Cardiac septum (tissue), 1 donor: Measurements from ENCODE around the gene SMYD5. TPM values are rescaled to one million over a fixed set of nuclear protein-coding genes. Genes with fewer than 3 reads are reported as not detected.
"Not testable (repeated sequence)": the region's sequence is repeated elsewhere in the genome, so short reads cannot be mapped to it uniquely, and the experiment has no call there.

Experiments used
- DNase-seq: peaks from one replicate; pipeline ENCODE4 v3.0.0-alpha.2; 2020; ENCODE audit warnings: low spot score
- intact Hi-C: fragments of 100-400 bp; cut with DNase I; formaldehyde crosslinking; loops from one replicate; pipeline ENCODE4 v1.14.0; 2022
- total RNA-seq: library from RNA; stranded (reverse); fragmentation: NEBNext Ultra II Directional; extraction: Animal tissue kit (Norgen Biotek cat#: 25700); gene quantifications from one replicate; pipeline ENCODE4 v1.2.1, GENCODE V29; 2021
- donor health status: DM: no; HTN: no; CAD: no.

Gene SMYD5
- total RNA-seq, 1 donor from 2014 or later: 24.7 TPM

GRCh38 chr2:73255007-73255644 is 41.1 kb downstream of the SMYD5 start:
- intact Hi-C loops: no loop called here
- no peak for DNase-seq

DNA sequence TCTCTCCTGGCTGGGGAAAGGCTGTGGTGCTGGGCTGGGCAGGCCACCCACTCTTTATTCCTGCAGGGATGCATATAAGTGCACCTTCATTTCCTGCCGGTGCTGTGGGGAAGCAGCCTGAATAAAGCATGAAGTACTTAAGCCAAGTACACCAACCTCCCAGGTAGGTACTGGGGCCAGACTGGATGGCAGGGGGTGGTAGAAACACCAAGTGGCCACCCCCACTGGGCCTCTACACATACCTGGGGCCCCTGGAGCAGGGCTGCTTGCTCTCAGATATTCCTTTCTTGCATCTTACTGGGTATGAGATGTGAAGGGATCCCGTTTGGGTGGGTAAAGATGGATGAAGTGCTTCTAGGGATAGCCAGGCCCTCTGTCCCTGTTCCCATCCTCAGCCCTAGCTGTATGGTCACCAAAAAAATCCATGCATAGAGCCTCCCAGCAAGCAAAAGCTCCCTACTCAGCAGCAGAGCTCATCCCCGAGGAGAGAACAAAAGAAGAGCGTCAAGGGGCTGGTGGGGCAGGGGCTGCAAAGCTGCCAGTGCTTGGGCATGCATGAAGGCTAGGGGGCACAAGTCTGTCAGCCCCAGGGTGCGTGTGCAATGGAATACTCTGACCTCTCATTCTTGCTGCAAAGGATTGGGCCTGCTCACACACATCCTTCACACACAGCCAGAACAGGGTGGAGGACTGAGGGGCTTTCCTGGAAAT is 42.0 kb downstream of the SMYD5 start:
- intact Hi-C loops: no loop called here
- no peak for DNase-seq

GRCh38 chr2:73256618-73256922 is 42.5 kb downstream of the SMYD5 start:
- intact Hi-C loops: no loop called here
- DNase-seq: no peak

DNA sequence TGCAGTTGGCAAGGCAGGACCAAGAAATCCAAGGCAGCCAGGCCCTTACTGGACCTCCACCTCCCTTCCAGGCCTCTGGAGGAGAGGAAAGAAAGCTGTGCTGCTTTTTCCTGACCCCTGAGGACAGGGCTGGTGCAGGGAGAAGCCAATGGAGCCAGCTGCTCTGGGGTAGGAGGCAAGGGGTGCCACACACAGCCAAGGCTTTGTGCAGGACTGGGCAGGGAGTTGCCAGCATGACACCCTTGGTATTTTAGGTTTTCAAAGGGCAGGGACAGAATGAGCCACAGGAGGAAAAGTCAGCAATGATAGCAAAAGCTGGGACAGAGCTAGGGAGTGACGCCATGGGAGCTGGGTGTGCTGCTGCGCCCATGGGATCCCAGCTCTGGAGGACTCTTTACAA is 43.0 kb downstream of the SMYD5 start:
- intact Hi-C loops: no loop called here
- no peak for DNase-seq

DNA sequence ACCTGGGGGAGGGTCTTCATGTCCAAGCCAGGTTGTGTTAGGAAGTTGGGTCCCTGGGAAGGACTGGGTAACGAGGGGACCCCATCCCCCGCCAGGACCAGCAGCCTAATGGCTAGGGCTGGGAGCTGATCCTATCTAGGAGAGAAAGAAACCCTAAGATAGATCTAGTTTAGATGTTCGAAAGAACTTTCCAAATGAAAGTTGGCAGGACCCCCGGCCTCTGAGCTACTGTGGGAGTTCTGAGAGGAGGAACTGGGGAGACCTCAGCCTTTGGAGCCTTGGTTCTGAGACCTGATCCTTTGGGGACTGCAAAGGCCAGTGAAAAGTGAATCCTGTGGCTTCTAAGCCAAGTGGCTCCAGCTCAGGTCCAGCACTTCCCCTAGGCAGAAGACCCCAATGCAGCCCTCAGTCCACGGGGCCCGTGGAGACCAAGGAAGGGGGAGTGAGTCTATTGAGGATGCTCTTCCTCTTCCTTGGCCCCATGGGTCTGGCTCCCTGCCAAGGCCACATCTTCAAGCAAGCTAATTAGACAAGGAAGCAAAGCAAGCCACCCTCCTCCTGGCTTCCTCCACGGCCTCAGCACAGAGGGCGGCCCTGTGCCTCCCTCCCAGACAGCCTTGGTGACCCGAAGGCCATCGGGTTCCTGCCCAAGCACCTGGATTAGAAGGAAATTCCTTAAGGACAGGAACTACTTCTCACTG is 43.5 kb downstream of the SMYD5 start:
- intact Hi-C loops: no loop called here

GRCh38 chr2:73258186-73258912 is 44.3 kb downstream of the SMYD5 start:
- intact Hi-C loops: no loop called here
- DNase-seq: no peak

More for the DNA sequence above, 43.5 kb downstream of the SMYD5 start:
- no peak for DNase-seq

DNA sequence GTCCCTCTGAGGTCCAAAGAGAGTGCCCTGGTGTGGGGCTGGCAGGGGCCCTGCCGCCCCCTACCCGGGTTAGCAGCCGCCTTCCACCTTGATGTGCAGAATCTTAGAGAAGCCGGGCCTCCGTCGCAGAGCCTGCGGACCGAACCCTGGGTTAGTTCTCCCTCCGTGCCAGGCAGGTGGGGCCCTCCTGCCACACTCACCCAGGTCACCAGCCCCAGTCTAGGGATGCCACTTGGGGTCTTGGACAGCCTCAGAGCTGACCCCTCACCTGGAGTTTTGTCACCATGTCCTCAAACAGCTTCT is 44.8 kb downstream of the SMYD5 start:
- no peak for DNase-seq
- intact Hi-C loops: no loop called here

DNA sequence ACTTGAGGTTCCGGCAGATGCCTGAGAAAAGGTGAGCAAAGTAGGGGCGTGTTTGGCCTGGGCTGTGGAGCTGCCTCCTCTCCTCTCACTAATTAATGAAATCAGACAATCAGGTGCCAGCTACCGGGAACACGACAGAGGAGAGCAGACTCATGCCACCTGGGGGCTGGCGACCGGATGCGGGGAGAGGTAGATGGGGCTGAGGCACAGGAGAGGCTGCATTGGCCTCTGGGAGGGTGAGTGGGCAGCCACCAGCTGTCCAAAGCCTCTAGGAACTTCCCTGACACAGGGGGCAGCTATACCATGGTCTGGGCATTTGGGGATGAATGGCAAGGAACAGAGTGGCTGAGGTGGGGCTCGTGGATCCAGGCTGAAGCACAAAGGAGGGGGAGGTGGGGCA is 45.2 kb downstream of the SMYD5 start:
- DNase-seq: no peak
- intact Hi-C loops: no loop called here

DNA sequence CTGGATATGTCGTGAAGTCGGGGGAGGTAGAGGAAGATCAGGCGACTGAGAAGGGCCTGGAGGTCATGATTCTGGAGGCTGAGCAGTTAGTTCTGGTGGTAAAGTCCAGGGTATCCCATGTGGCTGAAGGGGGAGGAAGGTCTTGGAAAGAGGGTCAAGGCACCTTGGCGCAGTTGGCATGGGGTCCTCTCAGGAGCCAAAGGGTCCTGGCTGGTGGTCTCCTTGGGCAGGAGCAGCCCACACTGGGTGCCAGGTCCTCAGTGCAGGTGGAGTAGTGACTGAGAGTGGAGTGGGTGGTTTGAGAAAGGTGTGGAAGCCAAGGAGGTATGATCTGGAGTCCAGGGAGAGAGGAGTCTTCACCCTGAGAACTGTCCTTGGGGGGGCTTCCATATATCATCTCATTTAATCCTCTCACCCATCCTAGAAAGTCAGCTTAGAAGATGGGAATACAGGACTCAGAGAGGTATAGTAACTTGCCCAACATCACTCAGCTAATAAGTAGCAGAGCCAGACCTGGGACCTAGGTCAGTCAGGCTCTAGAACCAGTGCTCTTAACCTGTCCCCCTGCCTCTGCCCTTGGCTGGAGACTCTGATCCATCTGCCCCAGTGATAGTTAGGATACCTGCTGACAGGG is 45.8 kb downstream of the SMYD5 start:
- intact Hi-C loops: no loop called here
- DNase-seq: no peak

GRCh38 chr2:73260338-73260984 is 46.4 kb downstream of the SMYD5 start:
- peak; percentile 65 for DNase-seq
- intact Hi-C loops: no loop called here

DNA sequence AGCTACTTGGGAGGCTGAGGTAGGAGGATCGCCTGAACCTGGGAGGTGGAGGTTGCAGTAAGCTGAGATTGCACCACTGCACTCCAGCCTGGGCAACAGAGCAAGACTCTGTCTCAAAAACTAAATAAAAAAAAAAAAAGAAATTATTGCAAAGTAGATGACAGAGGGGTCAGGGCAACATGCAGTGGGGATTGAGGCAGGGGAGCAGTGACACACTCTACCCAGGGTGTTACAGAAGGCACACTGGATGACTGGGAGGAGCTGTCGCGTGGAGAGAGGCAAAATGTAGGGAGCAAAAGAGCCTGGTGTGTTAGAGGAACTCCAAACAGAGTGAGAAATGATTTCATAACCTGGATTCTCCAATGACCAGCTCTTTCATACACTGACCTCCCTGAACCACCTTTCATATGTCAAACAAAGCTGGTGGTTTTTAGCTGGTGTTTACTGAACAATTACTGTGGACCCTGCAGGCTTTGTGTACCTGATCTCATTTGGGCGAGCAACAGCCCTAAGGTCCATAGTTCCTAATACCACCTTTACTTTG is 48.1 kb downstream of the SMYD5 start:
- DNase-seq: no peak
- intact Hi-C loops: no loop called here

GRCh38 chr2:73262691-73263429 is 48.8 kb downstream of the SMYD5 start:
- DNase-seq, intact Hi-C loops: not testable (repeated sequence)

GRCh38 chr2:73263540-73264331 is 49.7 kb downstream of the SMYD5 start:
- intact Hi-C loops: no loop called here
- peak; percentile 63 for DNase-seq

- intact Hi-C loops: no loop called here
- DNase-seq: peak; percentile 66
These were observed 50.2 kb downstream of the SMYD5 start for GRCh38 chr2:73264332-73264606.

DNA sequence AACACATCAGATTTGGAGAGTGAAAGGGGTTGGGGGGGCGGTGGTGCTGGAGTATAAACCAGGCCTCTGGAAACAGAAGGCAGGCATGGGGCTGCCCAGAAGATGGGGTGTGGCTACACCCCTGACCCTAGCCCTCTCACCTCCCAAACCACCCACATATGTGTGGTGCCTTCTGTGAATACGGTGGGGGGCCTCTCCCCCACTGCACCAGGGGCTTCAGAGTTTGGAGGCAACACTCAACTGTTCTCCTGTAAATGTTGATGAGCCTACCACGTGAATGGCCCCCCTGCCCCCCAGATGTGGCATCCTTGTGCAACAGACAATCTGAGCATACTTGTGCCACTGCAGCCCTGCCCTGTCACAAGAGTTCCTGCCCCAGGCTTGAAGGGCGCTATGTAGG is 50.7 kb downstream of the SMYD5 start:
- intact Hi-C loops: no loop called here
- DNase-seq: no peak

DNA sequence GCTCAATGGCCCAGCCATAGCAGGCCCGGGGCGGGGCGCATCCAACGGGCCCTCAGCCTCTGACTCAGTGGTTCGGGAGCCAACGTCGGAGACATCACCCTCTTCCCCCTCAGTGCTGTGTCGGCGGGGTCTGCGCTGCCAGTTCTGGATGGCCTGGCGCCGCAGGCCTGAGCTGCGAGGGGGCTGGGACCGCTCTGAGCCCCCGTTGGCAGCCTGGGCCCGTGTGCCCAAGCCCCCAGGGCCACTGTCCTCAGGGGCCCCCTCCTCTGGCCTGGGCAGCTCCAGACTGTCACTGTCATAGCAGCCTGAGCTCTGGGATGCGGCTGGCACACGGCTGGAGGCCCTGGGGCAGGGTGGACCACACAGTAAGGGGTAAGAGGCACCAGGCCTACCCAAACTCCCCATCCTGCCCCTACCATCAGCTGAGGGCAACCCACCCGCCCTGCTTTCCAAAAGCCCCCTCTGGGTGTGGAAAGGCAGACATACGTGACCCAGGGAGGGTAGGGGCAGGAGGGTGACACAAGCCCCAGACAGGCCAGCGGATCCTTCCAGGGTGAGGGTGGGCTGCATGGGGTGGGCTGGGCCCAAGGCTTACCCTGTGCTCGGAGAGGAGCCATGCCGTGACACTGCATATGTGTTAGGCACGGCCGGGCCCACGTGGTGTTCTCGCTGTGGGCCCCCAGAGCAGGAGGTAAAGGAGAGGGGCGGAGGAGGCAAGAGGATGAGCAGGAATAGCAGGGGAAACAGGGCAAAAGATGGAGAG is 51.4 kb downstream of the SMYD5 start:
- intact Hi-C loops: no loop called here
- DNase-seq: peak; percentile 63

DNA sequence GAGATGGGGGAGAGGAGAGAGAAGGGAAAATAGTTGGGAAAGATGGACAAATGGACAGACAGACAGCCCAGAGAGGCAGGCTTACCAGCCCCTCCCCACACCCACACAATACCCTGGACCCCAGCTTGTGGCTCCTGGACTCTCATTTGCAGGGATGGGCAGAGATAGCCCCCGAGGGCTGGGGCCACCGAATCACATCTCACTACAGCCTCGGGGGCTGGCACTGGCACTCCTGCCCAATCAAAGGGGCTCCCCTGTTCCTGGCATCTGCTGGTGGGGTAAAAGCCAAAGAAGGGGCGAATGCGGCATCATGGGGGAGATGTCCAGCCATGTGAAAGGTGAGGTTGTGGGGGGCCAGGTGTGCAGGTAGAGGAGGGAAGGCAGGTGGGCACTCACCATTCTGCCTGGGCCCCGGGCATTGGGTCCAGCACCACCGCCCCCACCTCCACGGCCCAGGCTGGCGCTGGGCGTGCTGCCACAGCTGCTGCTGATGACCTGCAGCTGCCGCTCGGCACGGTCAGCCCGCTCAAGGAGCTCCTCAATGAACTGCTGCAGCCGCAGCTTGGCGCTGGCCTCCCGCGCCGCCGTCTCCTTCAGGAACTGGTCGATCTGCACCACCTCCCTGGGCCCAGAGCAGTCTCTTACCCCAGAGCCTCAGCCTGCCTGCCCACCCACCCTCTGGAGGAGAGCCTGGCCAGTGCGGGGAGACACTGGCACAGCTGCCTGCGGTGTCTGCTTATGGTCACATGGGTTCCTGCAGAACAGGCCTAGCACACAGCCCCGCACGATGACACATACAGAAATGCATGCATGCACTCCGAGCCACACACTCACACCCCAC is 52.2 kb downstream of the SMYD5 start:
- intact Hi-C loops: no loop called here

More for the DNA sequence above, 52.2 kb downstream of the SMYD5 start:
- DNase-seq: peak; percentile 63
